ENCODE results near the gene CAMSAP2.
A peak's percentile ranks its signal among the peaks of the same experiment; 100 is the strongest.
"Not testable (repeated sequence)": the region's sequence is repeated elsewhere in the genome, so short reads cannot be mapped to it uniquely, and the experiment has no call there.

CAMSAP2 gene

GRCh38 chr1:200744143-200744542, 5.5 kb downstream of the CAMSAP2 start:
- no peak for DNase-seq
- Histone ChIP-seq H2AFZ (ENCODE audit: low read length) (no peak overlapping the region), H3K4me1 (ENCODE audit: low read length) (peaks cover 28% of the 10 kb centered on the region), H3K9me3 (replicated peaks; ENCODE audit: insufficient read depth, low read length) (no peaks in the 10 kb centered on the region), H4K20me1 (ENCODE audit: insufficient read depth, low read length) (no peaks in the 10 kb centered on the region), H3F3A (ENCODE audit: insufficient read depth, low read length) (peaks cover 8% of the 10 kb centered on the region; the same call in 1 of the 2 replicates), H3K36me3 (replicated peaks; ENCODE audit: insufficient read depth, low read length) (no peaks in the 10 kb centered on the region), H3K4me2 (ENCODE audit: low read depth, low read length) (peak overlapping the region; percentile 35), H3K27ac (ENCODE audit: low read length) (no peak overlapping the region), H3K9me2 (replicated peaks; ENCODE audit: insufficient read depth, low read length) (no peaks in the 10 kb centered on the region), H3K79me2 (ENCODE audit: low read length) (peaks cover 64% of the 10 kb centered on the region), H3K9ac (ENCODE audit: low read length) (no peak overlapping the region), H3K4me3 (ENCODE audit: low read length) (no peak overlapping the region), H3K27me3 (replicated peaks; ENCODE audit: insufficient read depth, low read length) (no peaks in the 10 kb centered on the region)
- TF ChIP-seq EZH2 (optimal IDR thresholded peaks at IDR 0.05; ENCODE audit: low read depth, low read length) (no peak), CTCF (IDR thresholded peaks at IDR 0.05; ENCODE audit: low read length) (no peak), EZH2phosphoT487 (IDR thresholded peaks at IDR 0.05; ENCODE audit: low read length) (no peak)

GRCh38 chr1:200749090-200749489, 10.4 kb downstream of the CAMSAP2 start:
- no peak overlapping the region for H3K9ac ChIP-seq (ENCODE audit: low read length)
- DNase-seq, result no peak
- H3K27ac ChIP-seq (ENCODE audit: low read length), result no peak overlapping the region
- H4K20me1 ChIP-seq (ENCODE audit: insufficient read depth, low read length), result no peaks in the 10 kb centered on the region
- no peak overlapping the region for H2AFZ ChIP-seq (ENCODE audit: low read length)
- no peaks in the 10 kb centered on the region for H3K9me2 ChIP-seq (replicated peaks; ENCODE audit: insufficient read depth, low read length)
- no peak overlapping the region for H3K4me2 ChIP-seq (ENCODE audit: low read depth, low read length)
- H3K4me3 ChIP-seq (ENCODE audit: low read length), result no peak overlapping the region
- TF ChIP-seq CTCF (IDR thresholded peaks at IDR 0.05; ENCODE audit: low read length), result no peak
- no peak for TF ChIP-seq EZH2phosphoT487 (IDR thresholded peaks at IDR 0.05; ENCODE audit: low read length)
- no peak for TF ChIP-seq EZH2 (optimal IDR thresholded peaks at IDR 0.05; ENCODE audit: low read depth, low read length)
- no peaks in the 10 kb centered on the region for H3K36me3 ChIP-seq (replicated peaks; ENCODE audit: insufficient read depth, low read length)
- peaks cover 6% of the 10 kb centered on the region for H3K4me1 ChIP-seq (ENCODE audit: low read length)
- no peaks in the 10 kb centered on the region for H3F3A ChIP-seq (ENCODE audit: insufficient read depth, low read length)
- H3K79me2 ChIP-seq (ENCODE audit: low read length), result peaks cover 37% of the 10 kb centered on the region
- H3K27me3 ChIP-seq (replicated peaks; ENCODE audit: insufficient read depth, low read length), result no peaks in the 10 kb centered on the region
- no peaks in the 10 kb centered on the region for H3K9me3 ChIP-seq (replicated peaks; ENCODE audit: insufficient read depth, low read length)

GRCh38 chr1:200750749-200751148, 12.1 kb downstream of the CAMSAP2 start:
- H2AFZ ChIP-seq (ENCODE audit: low read length); H3K36me3 ChIP-seq (replicated peaks; ENCODE audit: insufficient read depth, low read length); H3K4me1 ChIP-seq (ENCODE audit: low read length); DNase-seq; H3K4me2 ChIP-seq (ENCODE audit: low read depth, low read length); H3K27ac ChIP-seq (ENCODE audit: low read length); H3K9me3 ChIP-seq (replicated peaks; ENCODE audit: insufficient read depth, low read length); H3K27me3 ChIP-seq (replicated peaks; ENCODE audit: insufficient read depth, low read length); H4K20me1 ChIP-seq (ENCODE audit: insufficient read depth, low read length); H3K9ac ChIP-seq (ENCODE audit: low read length); H3K9me2 ChIP-seq (replicated peaks; ENCODE audit: insufficient read depth, low read length); H3K4me3 ChIP-seq (ENCODE audit: low read length); H3F3A ChIP-seq (ENCODE audit: insufficient read depth, low read length): not testable (repeated sequence)
- peaks cover 29% of the 10 kb centered on the region for H3K79me2 ChIP-seq (ENCODE audit: low read length)

GRCh38 chr1:200751717-200752116, 13.0 kb downstream of the CAMSAP2 start:
- Histone ChIP-seq H3K27me3 (replicated peaks; ENCODE audit: insufficient read depth, low read length) (no peaks in the 10 kb centered on the region), H3K9me2 (replicated peaks; ENCODE audit: insufficient read depth, low read length) (no peaks in the 10 kb centered on the region), H3K9me3 (replicated peaks; ENCODE audit: insufficient read depth, low read length) (no peaks in the 10 kb centered on the region), H3F3A (ENCODE audit: insufficient read depth, low read length) (no peaks in the 10 kb centered on the region), H3K4me1 (ENCODE audit: low read length) (no peaks in the 10 kb centered on the region), H3K36me3 (replicated peaks; ENCODE audit: insufficient read depth, low read length) (no peaks in the 10 kb centered on the region), H2AFZ (ENCODE audit: low read length) (no peak overlapping the region), H3K79me2 (ENCODE audit: low read length) (peaks cover 22% of the 10 kb centered on the region), H3K9ac (ENCODE audit: low read length) (no peak overlapping the region), H3K27ac (ENCODE audit: low read length) (no peak overlapping the region), H4K20me1 (ENCODE audit: insufficient read depth, low read length) (no peaks in the 10 kb centered on the region), H3K4me2 (ENCODE audit: low read depth, low read length) (no peak overlapping the region), H3K4me3 (ENCODE audit: low read length) (no peak overlapping the region)
- no peak for DNase-seq
- TF ChIP-seq CTCF (IDR thresholded peaks at IDR 0.05; ENCODE audit: low read length) (no peak), EZH2 (optimal IDR thresholded peaks at IDR 0.05; ENCODE audit: low read depth, low read length) (no peak), EZH2phosphoT487 (IDR thresholded peaks at IDR 0.05; ENCODE audit: low read length) (no peak)
